HG03175 (cell line): ENCODE measurements around the gene SDK1.

Experiments used
- ATAC-seq: cut with Tn5 transposase; IDR thresholded peaks from one replicate; pipeline ENCODE4 v1.9.1; 2021; ENCODE audit warnings: mild to moderate bottlenecking, moderate library complexity; ENCODE audit not compliant: unreplicated experiment

SDK1 gene

DNA sequence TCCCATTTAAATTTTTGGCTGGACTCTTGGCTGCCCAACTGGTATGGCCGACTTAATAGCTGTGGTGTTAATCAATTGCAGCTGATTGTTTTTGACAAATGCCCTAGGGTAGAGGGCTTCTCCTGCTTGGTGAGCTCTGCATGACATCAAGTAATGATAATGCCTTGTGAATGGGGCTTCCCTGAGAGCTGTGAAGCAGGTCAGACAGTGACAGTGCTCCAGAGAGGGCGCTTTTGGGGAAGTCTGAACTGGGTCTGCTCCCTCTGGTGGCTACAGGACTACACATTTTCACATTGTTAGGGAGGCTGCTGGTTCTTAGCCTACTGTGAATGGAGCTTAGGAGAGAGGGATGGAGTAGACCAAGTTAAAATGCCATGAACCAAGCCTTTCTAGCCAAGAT is 98.8 kb downstream of the SDK1 start:
- no peak for ATAC-seq

DNA sequence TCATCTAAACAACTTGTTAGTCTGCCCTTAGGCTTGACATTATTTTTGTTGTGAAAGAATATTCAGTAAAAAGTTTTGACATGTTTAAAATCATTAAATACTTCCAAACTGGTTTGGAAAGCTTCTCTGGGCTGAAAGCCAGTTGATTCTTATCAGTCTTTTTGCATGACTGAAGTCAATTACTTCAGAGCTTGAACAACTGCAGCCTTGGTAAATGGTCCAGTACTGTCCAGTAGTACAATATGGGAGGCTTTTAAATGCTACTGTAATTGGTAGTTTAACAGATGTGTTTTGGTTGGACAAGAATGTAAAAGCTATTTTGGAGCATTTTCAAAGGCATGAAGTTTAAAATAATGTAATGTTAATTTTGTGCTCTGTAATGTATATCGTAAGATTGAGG is 103.4 kb downstream of the SDK1 start:
- ATAC-seq: no peak

DNA sequence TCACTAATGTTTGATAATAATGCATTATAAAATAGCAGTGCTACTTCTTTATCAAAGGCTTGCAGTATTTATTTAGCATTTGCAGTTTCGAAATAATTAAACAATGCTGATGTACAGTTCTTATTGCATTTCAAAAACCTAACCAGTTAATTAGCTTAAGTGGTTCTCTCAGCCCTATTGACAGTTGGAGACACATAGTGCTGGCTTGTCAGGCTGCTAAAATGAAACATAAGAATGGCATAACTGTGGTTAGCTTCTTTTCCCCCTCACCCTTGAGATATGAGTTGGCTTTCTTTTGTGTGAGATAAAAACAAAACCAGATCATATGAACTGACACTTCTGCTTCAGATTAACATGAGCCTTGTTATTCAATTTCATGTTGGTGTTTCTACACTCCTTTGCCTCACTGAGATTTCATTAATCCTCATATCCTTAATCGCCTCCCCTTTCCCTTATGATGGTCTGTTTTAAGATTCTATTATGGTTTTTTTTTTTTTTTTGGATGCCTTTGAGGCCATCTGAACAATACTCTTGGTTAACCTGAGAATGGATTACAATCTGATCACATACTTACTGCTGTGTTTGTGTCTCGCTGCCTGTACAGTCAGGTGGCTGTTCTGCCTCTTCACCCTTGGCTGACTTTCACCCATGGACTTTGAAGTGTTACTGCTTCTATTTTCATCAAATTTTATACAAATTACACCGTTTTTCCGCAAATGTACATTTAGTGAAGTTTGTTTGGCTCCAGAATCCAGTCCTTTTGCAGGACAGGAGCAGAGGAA is 108.0 kb downstream of the SDK1 start:
- no peak for ATAC-seq

DNA sequence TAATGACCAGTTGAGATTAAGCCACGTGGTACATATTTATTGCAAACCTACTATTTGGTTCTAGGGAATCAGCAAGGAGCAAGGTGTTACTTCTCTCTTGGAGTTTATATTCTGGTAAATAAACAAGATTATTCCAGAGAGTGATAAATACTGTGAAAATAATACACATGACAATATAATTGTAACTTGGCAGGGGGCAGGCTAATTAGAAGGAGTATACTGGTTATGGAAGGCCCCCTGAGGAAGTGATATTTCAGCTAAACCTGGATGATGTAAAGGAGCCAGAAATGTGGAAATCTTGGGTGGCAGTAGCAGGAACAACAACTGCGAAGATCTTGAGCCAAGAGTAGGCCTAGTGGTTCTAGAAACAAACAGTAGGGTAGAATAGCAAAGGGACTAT is 111.8 kb downstream of the SDK1 start:
- ATAC-seq: no peak

DNA sequence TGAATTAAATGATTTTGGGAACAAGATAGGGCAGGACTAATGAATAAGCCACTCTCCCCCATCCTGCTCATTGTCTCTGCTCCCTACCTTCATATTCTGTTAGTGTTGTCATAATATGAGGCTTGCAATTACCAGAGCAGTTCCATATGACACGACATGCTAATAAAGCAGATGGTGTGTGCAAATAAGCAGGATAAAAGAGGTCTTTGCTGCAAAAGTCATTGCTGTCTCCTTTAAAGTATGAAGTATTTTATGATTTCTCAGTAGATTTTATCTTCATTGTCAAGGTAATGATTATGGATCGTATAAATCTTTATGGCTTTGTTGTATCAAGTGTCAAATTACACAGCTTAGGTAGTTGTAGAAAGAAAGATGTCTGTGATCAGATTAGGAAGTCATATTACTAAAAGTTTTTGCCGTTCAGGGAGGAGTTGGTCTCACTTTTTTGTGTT is 114.8 kb downstream of the SDK1 start:
- ATAC-seq: no peak

DNA sequence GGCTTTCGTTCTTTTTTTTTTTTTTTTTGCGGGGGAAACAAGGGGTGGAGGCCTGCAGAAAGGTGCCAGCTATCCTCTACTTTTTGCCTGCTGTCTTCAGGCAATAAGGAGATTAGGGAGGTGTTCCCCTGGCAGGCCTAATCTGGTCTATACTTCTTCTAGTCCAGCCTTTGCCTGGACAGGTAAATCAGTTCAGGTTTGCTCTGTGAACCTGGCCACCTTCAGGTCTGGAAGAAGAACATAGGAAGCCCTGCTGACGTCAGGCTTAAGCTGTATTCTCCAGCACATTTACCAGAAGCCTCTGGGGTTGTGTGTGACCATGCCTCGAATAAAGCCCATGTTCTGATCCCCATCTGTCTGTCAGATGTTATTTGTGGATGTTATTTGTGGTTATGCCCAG is 115.4 kb downstream of the SDK1 start:
- no peak for ATAC-seq

DNA sequence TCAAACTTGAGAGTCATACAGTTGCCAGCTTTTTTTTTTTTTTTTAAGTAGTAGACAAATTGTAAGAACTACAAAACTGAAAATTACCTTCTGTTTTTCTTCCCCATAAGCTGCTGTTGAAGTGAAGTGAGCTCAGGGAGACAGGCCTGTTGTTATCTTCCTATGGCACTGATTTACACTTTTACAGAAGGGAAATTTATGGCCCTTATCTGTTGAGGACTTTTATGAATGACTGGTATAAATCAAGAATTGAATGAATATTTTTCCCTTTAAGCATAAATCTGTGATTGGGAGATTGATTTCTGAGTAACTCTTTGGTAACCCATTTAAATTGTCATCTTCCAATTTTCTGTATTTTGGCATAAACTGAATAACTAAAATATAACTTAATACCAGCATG is 124.0 kb downstream of the SDK1 start:
- ATAC-seq: no peak

DNA sequence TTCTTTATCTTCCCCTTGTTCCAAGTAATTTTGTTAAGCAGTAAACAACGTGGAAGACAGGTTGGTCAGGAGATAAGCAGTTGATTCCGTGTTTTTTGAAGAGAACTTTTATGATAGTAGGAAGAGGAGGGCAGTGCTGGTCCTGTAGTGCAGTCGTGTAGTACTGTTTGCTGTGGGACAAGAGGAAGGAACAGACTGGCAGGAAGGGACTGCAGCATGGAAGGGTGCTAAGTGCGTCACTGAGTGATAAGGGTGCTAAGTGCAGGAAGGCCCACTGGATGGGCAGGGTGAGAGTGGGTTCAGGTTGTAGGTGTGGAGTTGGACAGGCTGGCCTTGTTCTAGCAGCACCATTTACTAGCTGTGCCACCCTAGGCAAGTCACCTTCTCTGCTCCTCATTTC is 125.0 kb downstream of the SDK1 start:
- no peak for ATAC-seq

DNA sequence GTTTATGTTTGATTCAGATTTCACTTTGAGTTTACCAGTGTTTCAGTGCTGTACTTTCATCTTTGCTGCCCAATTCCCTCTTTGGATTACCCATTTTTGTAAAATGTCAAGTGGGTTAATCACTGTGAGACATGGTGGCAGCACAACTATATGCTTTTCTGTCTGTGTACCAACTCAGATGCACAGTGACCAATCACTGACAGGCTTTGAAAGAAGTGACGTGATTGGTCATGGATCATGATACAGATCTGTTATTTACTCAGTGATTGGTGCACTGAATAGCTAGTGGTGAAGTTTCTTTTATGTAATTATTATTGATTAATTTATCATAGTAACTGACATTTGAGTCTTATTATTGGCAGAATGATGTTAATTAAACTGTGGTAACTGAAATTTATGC is 126.9 kb downstream of the SDK1 start:
- no peak for ATAC-seq

DNA sequence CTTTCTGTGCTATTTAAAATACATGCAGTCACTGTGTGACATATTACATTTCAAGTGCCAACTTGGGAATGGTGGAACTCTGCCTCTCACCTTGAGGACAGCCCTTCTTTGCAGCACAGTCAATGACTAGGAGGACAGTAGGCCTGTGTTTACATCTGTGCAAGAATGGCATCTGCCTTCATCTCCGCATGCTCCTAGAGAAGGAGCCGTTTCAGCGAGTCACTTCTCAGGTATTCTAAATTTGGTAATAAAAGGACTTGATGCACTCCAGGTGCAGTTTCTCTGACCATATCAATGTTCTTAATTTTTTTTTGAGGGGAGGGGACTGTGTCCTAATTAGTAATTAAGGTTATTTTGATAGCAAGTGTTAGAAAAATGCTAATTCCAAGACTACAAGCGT is 128.9 kb downstream of the SDK1 start:
- ATAC-seq: no peak

DNA sequence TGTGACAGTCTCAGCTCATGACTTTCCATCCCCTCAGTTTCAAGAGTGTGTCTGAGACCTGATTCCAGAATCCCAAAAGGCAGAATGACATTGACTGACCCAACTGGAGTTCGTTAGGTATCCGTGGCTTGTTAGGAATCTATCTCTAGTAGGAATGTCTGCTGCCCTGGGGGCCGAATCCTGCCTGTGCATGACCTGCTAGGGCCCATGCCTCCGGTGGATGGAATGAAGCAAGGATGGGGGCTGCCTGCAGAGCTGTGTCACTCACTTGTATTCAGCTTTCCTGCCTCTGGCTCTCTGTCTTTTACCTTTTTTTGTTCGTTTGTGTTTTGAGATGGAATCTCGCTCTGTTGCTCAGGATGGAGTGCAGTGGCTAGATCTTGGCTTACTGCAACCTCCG is 129.5 kb downstream of the SDK1 start:
- ATAC-seq: no peak

DNA sequence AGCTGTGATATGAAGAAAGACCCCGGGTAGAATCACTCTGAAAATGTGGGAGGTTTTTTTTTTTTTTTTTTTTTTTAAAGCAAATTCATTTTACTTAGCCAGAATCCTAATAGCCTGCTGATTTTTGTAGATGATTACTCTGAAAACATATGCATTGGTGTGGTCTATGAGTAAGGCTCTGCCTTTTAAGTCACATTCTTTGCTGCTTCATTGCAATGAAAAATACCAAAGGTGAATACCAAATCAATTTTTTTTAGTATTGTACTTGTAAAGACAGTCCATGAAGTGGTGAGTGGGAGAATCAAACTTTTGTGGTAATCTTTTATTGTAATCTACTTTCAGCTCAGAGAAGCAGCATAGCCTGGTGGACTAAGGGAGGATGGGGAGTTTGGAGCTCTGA is 130.3 kb downstream of the SDK1 start:
- no peak for ATAC-seq

DNA sequence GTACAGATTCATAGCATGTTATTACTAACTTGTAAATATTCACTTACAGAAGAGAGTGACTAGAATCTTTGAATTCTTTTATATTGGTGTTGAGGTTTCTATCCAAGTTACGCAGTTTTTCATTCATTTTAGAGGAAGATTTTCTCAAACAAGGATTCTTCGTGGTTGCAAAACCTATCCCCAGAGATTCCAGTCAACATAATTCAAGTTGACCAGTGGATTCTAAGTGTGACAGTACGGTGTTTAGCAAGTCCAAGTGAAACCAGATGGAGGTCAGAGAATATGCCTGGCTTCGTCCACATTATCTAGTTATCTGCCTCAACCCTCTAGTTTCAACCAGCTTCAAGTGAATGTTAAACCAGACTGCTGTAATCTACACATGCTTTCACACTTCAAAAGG is 131.9 kb downstream of the SDK1 start:
- ATAC-seq: no peak

DNA sequence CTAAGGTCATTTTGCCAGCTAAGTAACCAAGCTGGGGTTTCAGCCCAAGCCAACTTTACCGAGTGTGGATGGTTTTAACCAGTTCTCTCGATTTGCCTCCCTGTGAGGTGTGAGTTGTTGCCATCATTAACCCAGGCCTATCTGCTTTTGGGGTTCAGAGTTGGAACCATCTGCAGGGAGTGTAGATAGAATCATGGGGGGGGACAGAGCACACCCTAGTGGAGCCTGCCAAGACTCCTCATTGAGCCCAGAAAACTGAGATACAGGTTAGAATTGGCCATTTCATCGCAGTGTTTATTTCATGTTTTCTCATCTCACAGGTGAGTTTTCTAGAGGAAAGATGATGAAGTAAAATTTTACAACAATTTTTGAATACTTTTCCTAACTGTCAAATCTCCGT is 133.6 kb downstream of the SDK1 start:
- no peak for ATAC-seq

DNA sequence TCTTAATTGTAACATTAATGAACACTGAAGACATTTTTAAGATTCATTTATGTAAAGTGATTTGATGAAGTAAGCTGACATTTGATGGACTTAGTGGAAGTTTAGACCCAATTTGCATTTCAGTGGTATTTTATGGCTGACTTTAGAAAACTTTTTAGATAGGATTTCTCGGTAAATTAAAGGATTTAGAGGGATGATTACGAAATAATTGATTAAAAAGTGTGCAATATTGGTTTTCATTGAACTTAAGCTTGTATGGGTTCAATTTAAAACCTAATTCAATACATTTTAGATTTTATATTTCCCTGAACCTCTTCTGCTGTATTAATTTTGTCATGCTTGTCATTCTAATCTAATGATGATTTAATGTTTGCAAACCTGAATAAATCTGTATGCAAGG is 135.1 kb downstream of the SDK1 start:
- ATAC-seq: no peak

DNA sequence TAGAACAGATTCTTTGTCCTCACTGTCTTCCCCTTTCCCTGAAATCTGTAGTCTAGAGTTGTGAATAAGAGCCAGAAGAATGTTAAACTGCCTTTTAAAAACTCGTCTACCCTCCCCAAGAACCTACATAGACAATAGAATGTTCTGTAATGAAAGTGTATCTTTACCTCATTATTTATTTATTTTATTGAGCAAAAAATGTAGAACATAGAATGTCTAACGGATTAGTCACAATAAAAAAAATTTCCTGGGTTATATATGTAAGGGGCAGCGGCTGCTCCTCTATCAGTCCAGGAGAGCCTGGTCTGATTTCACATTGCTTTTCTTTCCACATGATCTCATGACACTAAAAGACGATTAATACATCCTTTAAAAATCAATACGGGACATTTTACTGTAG is 135.7 kb downstream of the SDK1 start:
- ATAC-seq: no peak

DNA sequence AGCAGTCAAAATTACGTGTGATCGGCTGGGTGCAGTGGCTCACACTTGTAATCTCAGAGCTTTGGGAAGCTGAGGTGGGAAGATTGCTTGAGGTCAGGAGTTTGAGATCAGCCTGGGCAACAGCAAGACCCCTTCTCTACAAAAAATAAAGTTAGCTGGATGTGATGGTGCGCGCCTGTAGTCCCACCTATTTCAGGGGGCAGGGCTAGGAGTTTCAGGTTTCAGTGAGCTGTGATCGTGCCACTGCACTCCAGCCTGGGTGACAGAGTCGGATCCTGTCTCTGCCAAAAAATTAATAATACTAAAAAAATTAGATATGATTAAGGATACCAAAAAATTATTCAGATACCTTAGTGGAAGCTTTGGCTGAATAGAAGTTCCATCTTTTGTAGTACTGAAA is 136.4 kb downstream of the SDK1 start:
- ATAC-seq: no peak

DNA sequence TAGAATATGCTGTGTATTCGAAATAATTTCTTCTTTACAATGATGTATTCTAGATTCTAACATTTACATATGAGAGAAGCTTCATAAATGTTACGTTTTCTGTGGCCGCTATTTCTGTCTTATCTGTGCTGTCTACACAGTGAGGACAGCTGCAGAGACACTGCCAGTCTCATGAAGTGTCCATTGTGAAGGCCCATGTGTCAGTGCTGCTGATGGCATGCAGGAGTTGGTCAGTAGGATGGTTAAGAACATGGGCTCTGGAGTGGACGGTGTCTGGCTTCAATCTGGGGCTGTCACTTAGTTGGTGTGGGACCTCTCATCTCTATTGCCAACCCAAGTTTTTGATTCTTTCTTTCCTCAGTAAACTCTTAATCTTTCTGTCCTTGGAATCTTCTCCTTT is 137.3 kb downstream of the SDK1 start:
- no peak for ATAC-seq

DNA sequence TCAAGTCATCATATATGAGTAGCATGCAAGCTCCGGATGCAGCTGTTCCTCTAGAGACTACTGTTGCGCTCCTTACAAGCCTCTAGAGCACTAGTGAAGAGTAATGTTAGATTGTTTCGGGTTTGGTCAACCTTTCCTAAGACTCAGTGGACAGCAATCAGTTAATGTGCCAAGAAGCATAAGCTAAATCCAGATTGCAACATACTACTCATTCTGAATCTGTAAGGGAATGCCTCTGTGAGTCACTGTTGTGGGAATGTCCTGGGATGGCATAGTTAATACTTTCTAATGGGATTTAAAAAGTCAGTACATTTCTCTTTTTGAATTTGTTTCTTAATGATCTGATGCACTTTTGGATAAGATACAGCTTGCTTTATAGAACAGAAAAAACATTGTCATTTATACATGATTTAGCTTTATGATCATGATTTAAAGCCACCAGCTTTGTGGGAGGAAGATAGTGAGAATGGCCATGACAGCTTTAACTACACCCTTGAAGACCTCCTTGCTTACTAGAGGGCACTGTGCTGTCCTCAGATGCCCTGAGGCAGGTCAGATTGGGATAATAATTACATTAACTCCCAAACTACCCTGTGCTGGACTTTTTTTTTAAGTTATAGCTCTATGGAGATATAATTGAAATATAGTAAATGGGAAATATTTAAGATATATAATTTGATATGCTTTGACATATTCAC is 138.4 kb downstream of the SDK1 start:
- ATAC-seq: no peak

DNA sequence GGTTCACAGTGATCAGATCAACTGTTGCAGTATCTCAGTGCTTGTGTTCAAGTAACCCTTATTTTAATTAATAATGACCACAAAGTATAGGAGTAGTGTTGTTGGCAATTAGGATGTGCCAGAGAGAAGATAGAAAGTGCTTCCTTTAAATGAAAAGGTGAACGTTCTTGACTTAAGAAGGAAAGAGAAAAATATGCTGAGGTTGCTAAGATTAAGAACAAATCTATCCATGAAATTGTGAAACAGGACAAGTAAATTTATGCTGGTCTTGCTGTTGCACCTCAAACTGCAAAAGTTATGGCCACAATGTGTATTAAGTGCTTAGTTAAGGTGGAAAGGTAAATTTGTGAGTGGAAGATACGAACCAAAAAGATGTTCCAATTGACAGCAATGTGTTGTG is 139.5 kb downstream of the SDK1 start:
- no peak for ATAC-seq

DNA sequence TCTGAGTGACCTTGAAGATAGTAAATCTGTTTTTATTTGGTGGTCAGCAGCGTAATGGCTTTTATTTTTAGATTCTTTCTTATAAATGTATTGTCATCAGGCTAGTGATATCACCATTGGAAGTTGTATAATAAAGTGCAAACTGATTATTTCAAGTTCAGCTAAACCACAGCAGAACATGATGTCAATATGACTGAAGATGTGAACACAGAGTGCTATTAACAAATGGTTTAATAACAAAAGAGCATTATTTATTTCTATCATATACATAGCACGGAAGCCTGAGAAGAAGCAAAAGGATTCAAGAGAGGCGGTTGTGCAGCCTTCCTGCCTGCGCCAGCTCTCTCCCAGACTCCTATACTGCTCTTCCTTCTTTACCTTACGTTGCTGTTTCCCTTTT is 142.7 kb downstream of the SDK1 start:
- ATAC-seq: no peak

DNA sequence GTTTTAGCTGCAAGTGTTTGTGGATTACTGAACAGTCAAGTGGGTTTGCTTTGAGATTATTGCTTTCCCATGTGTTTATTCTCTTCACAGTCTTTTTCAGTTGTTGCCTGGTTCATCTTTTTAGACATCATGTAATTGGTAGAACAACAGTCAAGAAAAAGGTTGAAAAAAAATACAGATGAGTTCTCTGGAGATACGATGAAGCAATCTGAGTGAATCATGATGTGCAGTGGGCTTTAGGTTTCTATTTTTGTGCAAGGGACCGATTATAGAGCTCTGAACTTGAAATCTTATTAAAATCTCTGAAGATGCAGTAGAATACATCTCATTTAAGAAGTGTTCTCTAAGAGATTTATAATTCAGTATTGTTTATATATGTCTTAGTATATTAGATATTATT is 145.7 kb downstream of the SDK1 start:
- no peak for ATAC-seq

DNA sequence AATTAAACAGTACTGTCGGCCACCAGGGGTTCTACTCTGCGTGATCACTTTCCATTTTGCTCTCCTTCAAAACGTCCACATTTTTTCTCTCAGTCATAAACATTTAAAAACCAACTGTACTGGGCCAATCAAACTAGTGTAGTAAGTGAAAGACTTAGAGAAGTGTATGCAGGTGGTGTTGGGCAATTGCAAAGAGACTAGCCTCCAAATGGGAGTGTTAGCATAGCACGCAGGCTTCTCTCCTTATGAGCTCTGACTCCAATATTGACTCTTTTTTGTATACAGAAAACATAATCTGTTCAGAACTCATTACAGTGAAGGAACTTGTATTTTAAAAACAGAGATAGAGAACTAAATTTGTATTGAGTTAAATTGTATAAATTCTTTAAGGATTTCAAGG is 150.6 kb downstream of the SDK1 start:
- no peak for ATAC-seq
